HUES48 (cell line): ENCODE data around the gene MCF2L2.
"Not testable (repeated sequence)": the region's sequence is repeated elsewhere in the genome, so short reads cannot be mapped to it uniquely, and the experiment has no call there.

Experiments
- H3K27ac ChIP-seq: one replicate; pipeline ENCODE4 v1.7.0; 2013; ENCODE audit warnings: low read depth, low read length, inconsistent platforms
- H3K27me3 ChIP-seq: 2 replicates; pipeline ENCODE4 v1.6.1; 2013; ENCODE audit warnings: mild to moderate bottlenecking, low read length; ENCODE audit not compliant: control insufficient read depth, insufficient read depth
- H3K36me3 ChIP-seq: 2 replicates; pipeline ENCODE4 v1.6.1; 2013; ENCODE audit warnings: low read length; ENCODE audit not compliant: control insufficient read depth, insufficient read depth
- H3K4me1 ChIP-seq: 2 replicates; pipeline ENCODE4 v1.6.1; 2013; ENCODE audit warnings: mild to moderate bottlenecking, low read length; ENCODE audit not compliant: control insufficient read depth, insufficient read depth
- H3K4me3 ChIP-seq: 2 replicates; pipeline ENCODE4 v1.5.1; 2013; ENCODE audit warnings: mild to moderate bottlenecking, low read depth, low read length
- H3K9ac ChIP-seq: 2 replicates; pipeline ENCODE4 v1.6.1; 2013; ENCODE audit warnings: mild to moderate bottlenecking, low read depth, low read length, moderate library complexity
- H3K9me3 ChIP-seq: 2 replicates; pipeline ENCODE4 v1.6.1; 2013; ENCODE audit warnings: low read length; ENCODE audit not compliant: control insufficient read depth, insufficient read depth

The MCF2L2 gene

DNA sequence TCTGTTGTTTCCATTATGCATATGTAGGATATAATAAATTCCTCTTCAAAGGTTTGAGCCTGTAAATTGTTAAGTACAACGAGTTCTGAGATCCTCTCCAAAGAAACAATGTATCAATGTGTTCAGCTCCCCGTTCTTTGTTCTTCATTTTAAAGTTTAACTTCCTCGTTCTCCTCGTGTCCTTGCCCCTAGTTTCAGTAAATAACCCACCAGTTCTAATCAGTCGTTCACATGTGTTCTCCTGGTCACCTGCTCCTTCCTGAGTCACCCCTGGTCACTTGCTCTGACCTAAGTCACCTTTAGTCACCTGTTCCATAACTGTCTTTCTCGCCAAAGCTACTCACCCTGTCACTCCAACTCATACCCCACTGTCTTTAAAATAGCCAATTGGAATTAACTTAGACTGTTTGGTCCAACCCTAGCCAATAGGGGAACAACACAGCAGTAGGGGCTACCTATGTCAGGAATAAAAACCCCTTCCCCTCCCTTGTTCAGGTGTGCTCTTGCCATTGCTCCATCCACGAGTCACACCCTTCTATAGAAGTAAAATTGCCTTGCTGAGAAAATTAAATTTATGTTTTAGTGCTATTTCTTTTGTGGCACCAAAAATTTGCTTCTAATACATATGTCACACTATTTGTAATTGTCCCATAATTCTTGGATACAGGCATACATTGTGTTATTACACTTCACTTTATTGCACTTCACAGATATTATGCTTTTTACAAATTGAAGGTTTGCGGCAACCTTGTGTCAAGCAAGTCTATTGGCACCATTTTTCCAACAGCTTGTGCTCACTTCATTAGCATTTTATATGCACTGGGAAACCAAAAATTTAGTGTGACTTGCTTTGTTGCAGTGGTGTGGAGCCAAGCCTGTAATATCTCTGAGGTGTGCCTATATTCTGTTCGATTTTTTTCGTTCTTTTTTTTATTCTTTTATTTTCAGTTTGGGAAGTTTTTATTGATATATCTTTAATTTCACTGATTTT lies 15.3 kb upstream of the MCF2L2 start:
- no peaks in the 10 kb centered on the region for H3K27me3 ChIP-seq
- H3K4me1 ChIP-seq, result 0 out of 2 replicates have a peak, but pooled peaks cover 3% of the 10 kb centered on the region
- peaks cover 19% of the 10 kb centered on the region for H3K9me3 ChIP-seq
- no peak overlapping the region for H3K4me3 ChIP-seq
- no peak overlapping the region for H3K9ac ChIP-seq
- no peaks in the 10 kb centered on the region for H3K36me3 ChIP-seq
- H3K27ac ChIP-seq, result no peak overlapping the region

DNA sequence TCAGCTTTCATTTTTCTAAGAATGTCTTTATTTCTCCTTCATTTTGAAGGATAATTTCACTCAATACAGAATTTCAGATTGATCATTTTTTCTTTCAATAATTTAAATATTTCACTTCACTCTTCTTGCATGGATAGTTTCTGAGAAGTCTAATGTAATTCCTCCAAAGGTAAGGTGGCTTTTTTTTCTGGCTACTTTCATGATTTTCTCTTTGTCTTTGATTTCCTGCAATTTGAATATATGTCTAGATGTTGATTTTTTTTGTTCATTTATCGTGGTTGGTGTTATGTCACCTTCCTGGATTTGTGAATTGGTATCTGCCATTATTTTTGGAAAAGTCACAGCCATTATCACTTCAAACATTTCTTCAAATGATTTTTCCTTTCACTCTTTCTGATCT lies 14.6 kb upstream of the MCF2L2 start:
- Histone ChIP-seq H3K9me3 (peaks cover 19% of the 10 kb centered on the region), H3K27ac (no peak overlapping the region), H3K4me3 (no peak overlapping the region), H3K36me3 (no peaks in the 10 kb centered on the region), H3K27me3 (peaks cover 2% of the 10 kb centered on the region; the same call in 1 of the 2 replicates), H3K4me1 (no peaks in the 10 kb centered on the region), H3K9ac (no peak overlapping the region)

DNA sequence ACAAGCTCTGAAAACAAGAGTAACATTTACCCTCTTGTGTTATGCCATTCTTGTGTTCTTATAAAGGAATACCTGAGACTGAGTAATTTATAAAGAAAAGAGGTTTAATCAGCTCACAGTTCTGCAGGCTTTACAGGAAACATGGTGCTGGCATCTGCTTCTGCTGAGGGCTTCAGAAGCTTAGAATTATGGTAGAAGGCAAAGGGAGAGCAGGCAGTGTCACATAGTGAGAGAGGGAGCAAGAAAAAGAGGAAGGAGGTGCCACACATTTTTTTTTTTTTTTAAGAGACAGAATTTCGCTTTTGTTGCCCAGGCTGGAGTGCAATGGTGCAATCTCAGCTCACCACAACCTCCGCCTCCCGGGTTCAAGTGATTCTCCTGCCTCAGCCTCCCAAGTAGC lies 12.1 kb upstream of the MCF2L2 start:
- not testable (repeated sequence) for H3K9ac ChIP-seq, H3K4me3 ChIP-seq, H3K27me3 ChIP-seq, H3K36me3 ChIP-seq, H3K27ac ChIP-seq
- Histone ChIP-seq H3K9me3 (peaks cover 19% of the 10 kb centered on the region), H3K4me1 (peaks cover 12% of the 10 kb centered on the region)

DNA sequence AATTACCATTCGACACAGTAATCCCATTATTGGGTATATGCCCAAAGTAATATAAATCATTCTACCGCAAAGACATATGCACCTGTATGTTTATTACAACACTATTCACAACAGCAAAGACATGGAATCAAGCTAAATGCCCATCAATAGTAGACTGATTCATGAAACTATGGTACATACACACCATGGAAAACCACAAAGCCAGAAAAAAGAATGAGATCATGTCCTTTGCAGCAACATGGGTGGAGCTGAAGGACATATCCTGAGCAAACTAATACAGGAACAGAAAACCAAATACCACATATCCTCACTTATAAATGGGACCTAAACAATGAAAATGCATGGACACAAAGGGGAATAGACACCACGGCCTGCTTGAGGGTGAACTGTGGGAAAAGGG lies 11.1 kb upstream of the MCF2L2 start:
- Histone ChIP-seq H3K4me1 (peaks cover 22% of the 10 kb centered on the region), H3K9me3 (peaks cover 17% of the 10 kb centered on the region), H3K4me3 (no peak overlapping the region), H3K27ac (no peak overlapping the region), H3K9ac (no peak overlapping the region), H3K27me3 (peaks cover 6% of the 10 kb centered on the region), H3K36me3 (no peaks in the 10 kb centered on the region)

DNA sequence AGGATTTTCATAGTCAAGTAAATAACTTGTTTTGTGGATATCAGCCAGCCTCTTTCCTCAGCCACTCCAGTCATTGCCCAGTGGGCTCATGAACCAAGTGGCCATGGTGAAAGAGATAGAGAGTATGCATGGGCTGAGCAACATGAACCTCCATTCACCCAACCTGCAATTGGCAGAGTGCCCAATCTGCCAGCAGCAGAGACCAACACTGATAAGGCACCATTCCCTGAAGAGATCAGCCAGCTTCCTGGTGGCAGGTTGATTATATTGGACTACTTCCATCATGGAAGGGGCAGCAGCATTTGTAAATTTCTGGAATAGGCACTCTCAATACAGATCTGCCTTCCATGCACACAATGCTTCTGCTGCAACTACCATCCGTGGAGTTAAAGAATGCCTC lies 10.3 kb upstream of the MCF2L2 start:
- Histone ChIP-seq H3K4me1 (peaks cover 28% of the 10 kb centered on the region), H3K36me3 (no peaks in the 10 kb centered on the region), H3K4me3 (no peak overlapping the region), H3K27me3 (peaks cover 6% of the 10 kb centered on the region), H3K9me3 (peaks cover 9% of the 10 kb centered on the region), H3K9ac (no peak overlapping the region), H3K27ac (no peak overlapping the region)

DNA sequence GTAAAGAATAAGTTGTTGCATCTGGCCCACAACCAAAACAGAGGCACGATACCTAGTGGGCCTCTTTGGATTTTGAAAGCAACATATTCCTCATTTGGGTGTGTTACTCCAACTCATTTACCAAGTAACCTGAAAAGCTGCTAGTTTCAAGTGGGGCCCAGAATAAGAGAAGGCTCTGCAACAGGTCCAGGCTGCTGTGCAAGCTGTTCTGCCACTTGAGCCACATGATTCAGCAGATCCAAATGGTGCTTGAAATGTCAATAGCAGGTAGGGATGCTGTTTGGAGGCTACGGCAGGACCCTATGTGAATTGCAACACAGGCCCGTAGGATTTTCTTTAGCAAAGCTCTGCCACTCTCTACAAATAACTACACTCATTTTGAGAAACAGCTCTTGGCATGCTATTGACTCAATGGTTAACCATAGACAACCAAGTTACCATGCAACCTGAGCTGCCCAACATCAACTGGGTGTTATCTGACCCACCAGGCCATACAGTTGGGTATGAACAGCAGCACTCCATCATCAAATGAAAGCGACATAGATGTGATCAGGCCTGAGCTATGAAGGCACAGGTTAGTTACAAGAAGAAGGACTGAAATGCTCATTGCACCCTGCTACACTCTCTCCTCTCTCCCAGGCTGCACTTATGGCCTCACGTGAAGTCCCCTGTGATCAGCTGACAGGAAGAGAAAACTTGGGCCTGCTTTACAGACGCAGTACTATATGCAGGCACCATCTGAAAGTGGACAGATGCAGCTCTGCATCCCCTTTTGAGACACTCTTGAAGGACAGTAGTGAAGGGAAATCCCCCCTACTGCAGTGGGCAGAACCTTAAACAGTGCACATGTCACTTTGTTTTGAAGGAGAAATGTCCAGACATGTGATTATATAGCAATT lies 9.5 kb upstream of the MCF2L2 start:
- H3K4me1 ChIP-seq, result peaks cover 28% of the 10 kb centered on the region
- H3K27ac ChIP-seq, result no peak overlapping the region
- no peaks in the 10 kb centered on the region for H3K36me3 ChIP-seq
- no peak overlapping the region for H3K9ac ChIP-seq
- H3K27me3 ChIP-seq, result peaks cover 12% of the 10 kb centered on the region
- no peak overlapping the region for H3K4me3 ChIP-seq
- H3K9me3 ChIP-seq, result peaks cover under 1% of the 10 kb centered on the region; the same call in 1 of the 2 replicates

DNA sequence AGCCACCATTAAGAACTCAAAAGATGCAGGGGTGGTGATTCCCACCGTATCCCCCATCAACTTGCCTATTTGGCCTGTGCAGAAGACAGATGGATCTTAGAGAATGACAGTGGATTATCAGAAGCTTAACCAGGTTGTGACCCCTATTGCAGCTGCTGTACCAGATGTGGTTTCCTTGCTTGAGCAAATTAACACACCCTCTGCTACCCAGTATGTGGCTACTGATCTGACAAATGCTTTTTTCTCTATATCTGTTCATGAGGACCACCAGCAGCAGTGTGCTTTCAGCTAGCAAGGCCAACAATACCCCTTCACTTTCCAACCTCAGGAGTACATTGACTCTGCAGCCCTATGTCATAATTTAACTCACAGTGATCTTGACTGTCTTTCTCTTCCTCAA lies 8.6 kb upstream of the MCF2L2 start:
- no peak overlapping the region for H3K4me3 ChIP-seq
- no peaks in the 10 kb centered on the region for H3K9me3 ChIP-seq
- no peak overlapping the region for H3K27ac ChIP-seq
- H3K27me3 ChIP-seq, result peaks cover 12% of the 10 kb centered on the region
- H3K4me1 ChIP-seq, result peaks cover 28% of the 10 kb centered on the region
- H3K36me3 ChIP-seq, result no peaks in the 10 kb centered on the region
- no peak overlapping the region for H3K9ac ChIP-seq

DNA sequence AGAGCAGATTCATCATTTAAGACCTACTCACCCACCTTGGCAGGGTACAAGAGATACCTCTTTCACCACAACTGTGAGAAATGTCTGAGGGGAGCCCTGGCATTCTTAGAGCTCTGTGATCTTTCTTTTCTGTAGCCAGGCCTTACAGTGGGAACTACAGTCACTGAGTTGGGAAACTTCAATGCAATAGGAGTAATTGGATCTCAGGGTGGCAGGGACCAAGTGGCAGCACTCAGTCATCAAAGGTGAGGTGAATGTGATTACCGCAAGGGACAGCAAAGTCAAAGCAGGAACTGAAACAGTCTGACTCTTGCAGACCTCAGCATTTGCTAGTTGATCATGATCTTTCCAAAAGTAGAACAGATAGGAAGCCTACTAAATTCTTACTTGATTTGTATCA lies 7.2 kb upstream of the MCF2L2 start:
- Histone ChIP-seq H3K36me3 (no peaks in the 10 kb centered on the region), H3K4me1 (peaks cover 28% of the 10 kb centered on the region), H3K27me3 (peaks cover 21% of the 10 kb centered on the region), H3K27ac (peak overlapping the region; percentile 89), H3K9me3 (no peaks in the 10 kb centered on the region), H3K9ac (no peak overlapping the region), H3K4me3 (peak overlapping the region; percentile 42; the same call in 1 of the 2 replicates)

DNA sequence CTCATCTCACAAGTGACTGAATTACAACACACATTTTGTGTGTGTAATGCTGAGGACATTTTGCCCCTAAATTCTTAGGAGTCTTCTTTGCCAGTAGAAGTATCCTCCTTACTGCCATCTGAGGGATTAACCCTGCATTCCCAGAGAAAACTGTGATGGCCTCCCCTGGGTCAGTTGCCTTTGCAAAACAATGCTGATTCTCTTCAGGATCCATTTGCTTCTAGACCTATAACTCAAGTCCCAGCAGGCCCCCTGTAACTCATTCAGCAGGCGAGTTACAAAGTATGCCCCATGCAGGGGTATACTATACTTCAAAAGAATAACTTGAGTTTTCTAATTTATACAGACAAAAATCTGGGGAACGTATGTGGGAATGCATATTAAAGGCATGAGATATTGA lies 6.6 kb upstream of the MCF2L2 start:
- Histone ChIP-seq H3K27ac (peak overlapping the region; percentile 89), H3K4me3 (peak overlapping the region; percentile 42), H3K9ac (no peak overlapping the region), H3K36me3 (no peaks in the 10 kb centered on the region), H3K4me1 (peaks cover 28% of the 10 kb centered on the region), H3K9me3 (no peaks in the 10 kb centered on the region), H3K27me3 (peaks cover 21% of the 10 kb centered on the region)

DNA sequence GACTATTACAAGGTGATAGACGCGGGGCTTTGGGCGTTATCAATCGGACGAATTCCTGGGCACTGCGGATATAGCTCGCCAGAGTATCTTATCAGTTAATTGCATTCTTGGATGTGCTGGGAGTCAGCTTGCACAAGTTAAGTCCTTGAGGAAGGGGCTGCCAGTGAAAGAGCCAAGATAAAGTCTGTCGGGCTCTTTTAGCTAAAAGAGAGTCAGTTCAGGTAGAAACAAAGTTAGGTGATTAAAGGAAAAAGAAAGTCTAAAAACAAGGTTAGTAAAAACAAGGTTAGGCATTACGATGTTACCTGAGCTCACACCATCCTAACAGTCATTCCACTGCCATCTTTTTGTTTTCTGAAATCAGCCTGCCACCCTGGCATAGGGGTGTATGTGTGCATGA lies 6.1 kb upstream of the MCF2L2 start:
- peaks cover 28% of the 10 kb centered on the region for H3K4me1 ChIP-seq
- H3K36me3 ChIP-seq, result no peaks in the 10 kb centered on the region
- peak overlapping the region; percentile 89 for H3K27ac ChIP-seq
- H3K9ac ChIP-seq, result no peak overlapping the region
- H3K27me3 ChIP-seq, result peaks cover 21% of the 10 kb centered on the region
- H3K4me3 ChIP-seq, result peak overlapping the region; percentile 42
- no peaks in the 10 kb centered on the region for H3K9me3 ChIP-seq
